Pulmonary artery endothelial cell (primary cell): ENCODE measurements around the gene OPALIN. TPM values are rescaled to one million over a fixed set of nuclear protein-coding genes. Genes with fewer than 3 reads are reported as not detected.

ENCODE experiments used
- DNase-seq: peaks from one replicate; pipeline ENCODE4 v3.0.0-alpha.2; 2011; ENCODE audit warnings: low read depth, low spot score
- total RNA-seq: library from RNA; depleted of rRNA; stranded (reverse); fragments of >200 nt; gene quantifications from 2 replicates; pipeline ENCODE4 v1.2.3, GENCODE V29; 2014

The OPALIN gene
- total RNA-seq, result not detected in 2 replicates

- DNase-seq, result no peak
Observed at GRCh38 chr10:96358851-96359540, at the start of gene OPALIN. OPALIN (minus strand) TSS chr10:96359002; CDS start chr10:96358896, 106 bp downstream.

GRCh38 chr10:96408201-96408600, 49.4 kb upstream of the OPALIN start:
- no peak for DNase-seq

GRCh38 chr10:96407560-96408069, 48.8 kb upstream of the OPALIN start:
- DNase-seq, result no peak

- DNase-seq, result no peak
Observed at GRCh38 chr10:96406091-96406490, 47.3 kb upstream of the OPALIN start.

- no peak for DNase-seq
Observed at GRCh38 chr10:96402417-96403305, 43.9 kb upstream of the OPALIN start.

- DNase-seq, result no peak
Observed at GRCh38 chr10:96401036-96401435, 42.2 kb upstream of the OPALIN start.

- no peak for DNase-seq
Observed at GRCh38 chr10:96400465-96400864, 41.7 kb upstream of the OPALIN start.

- no peak for DNase-seq
Observed at GRCh38 chr10:96397902-96398301, 39.1 kb upstream of the OPALIN start.

- DNase-seq, result peak; percentile 17
Observed at GRCh38 chr10:96395931-96396877, 37.4 kb upstream of the OPALIN start.

- DNase-seq, result no peak
Observed at GRCh38 chr10:96390460-96390864, 31.7 kb upstream of the OPALIN start.

GRCh38 chr10:96389785-96390184, 31.0 kb upstream of the OPALIN start:
- no peak for DNase-seq

- no peak for DNase-seq
Observed at GRCh38 chr10:96387601-96388000, 28.8 kb upstream of the OPALIN start.

- DNase-seq, result no peak
Observed at GRCh38 chr10:96387161-96387560, 28.4 kb upstream of the OPALIN start.

GRCh38 chr10:96384506-96384905, 25.7 kb upstream of the OPALIN start:
- no peak for DNase-seq

- no peak for DNase-seq
Observed at GRCh38 chr10:96380821-96381220, 22.0 kb upstream of the OPALIN start.

GRCh38 chr10:96379758-96380157, 21.0 kb upstream of the OPALIN start:
- DNase-seq, result no peak

- no peak for DNase-seq
Observed at GRCh38 chr10:96378741-96379140, 19.9 kb upstream of the OPALIN start.

- DNase-seq, result no peak
Observed at GRCh38 chr10:96377816-96378294, 19.1 kb upstream of the OPALIN start.

- no peak for DNase-seq
Observed at GRCh38 chr10:96376483-96376882, 17.7 kb upstream of the OPALIN start.

- peak; percentile 50 for DNase-seq
Observed at GRCh38 chr10:96374985-96375830, 16.4 kb upstream of the OPALIN start.
